K562 (cell line): ENCODE results near the gene TAS1R3. TPM values are rescaled to one million over a fixed set of nuclear protein-coding genes. Genes with fewer than 3 reads are reported as not detected.
A peak's percentile ranks its signal among the peaks of the same experiment; 100 is the strongest.

ENCODE experiments used
- DDX20 ChIP-seq: fragments of 450-650 bp; IDR thresholded peaks from 2 replicates; pipeline ENCODE4 v1.6.1; 2016; ENCODE audit warnings: missing genetic modification characterization, low read depth, mild to moderate bottlenecking, missing compliant biosample characterization, moderate library complexity
- EP400 ChIP-seq: fragments of 450-650 bp; IDR thresholded peaks from 2 replicates; pipeline ENCODE4 v1.6.1; 2017; ENCODE audit warnings: antibody characterized with exemption, mild to moderate bottlenecking, moderate library complexity
- FIP1L1 ChIP-seq: fragments of 200-400 bp; formaldehyde crosslinking; IDR thresholded peaks from 2 replicates; pipeline ENCODE4 v1.6.1; 2018; ENCODE audit warnings: mild to moderate bottlenecking, low read depth, low read length; ENCODE audit not compliant: poor library complexity, severe bottlenecking
- FOXM1 ChIP-seq, 2 experiments: fragments of 450-650 bp in 1 of 2; sonication (generic) in 1 of 2; formaldehyde crosslinking in 1 of 2; IDR thresholded peaks; 2 replicates each; pipeline versions ENCODE4 v1.6.1 to v1.9.0; 2017 to 2022; ENCODE audit warnings: low read depth in 2 of 2, mild to moderate bottlenecking in 2 of 2, missing genetic modification reagents in 1 of 2, moderate library complexity in 1 of 2
- KDM4B ChIP-seq, 2 experiments: fragments of 450-650 bp in 1 of 2; sonication (generic) in 1 of 2; IDR thresholded peaks; 2 replicates each; pipeline ENCODE4 v1.6.1; 2016 to 2017; ENCODE audit warnings: borderline replicate concordance in 2 of 2, antibody characterized with exemption in 1 of 2, low read depth in 1 of 2, mild to moderate bottlenecking in 1 of 2
- MCM2 ChIP-seq: fragments of 450-650 bp; IDR thresholded peaks from 2 replicates; pipeline ENCODE4 v1.6.1; 2017; ENCODE audit warnings: low read depth, mild to moderate bottlenecking
- RBM25 ChIP-seq: fragments of 200-400 bp; formaldehyde crosslinking; IDR thresholded peaks from 2 replicates; pipeline ENCODE4 v1.6.1; 2018; ENCODE audit warnings: low read length, low read depth, moderate library complexity; ENCODE audit not compliant: severe bottlenecking
- RFX1 ChIP-seq: fragments of 450-650 bp; IDR thresholded peaks from 2 replicates; pipeline ENCODE4 v1.6.1; 2016; ENCODE audit warnings: mild to moderate bottlenecking, moderate library complexity
- TAF9B ChIP-seq: fragments of 450-650 bp; IDR thresholded peaks from 2 replicates; pipeline ENCODE4 v1.6.1; 2018; ENCODE audit warnings: mild to moderate bottlenecking; ENCODE audit not compliant: partially characterized antibody
- TCF7L2 ChIP-seq: fragments of 150-350 bp; IDR thresholded peaks from 2 replicates; pipeline ENCODE4 v1.6.1; 2016; ENCODE audit warnings: low read depth, mild to moderate bottlenecking, low read length, moderate library complexity
- TOE1 ChIP-seq, 2 experiments: fragments of 450-650 bp in 1 of 2; sonication (generic) in 1 of 2; formaldehyde crosslinking in 1 of 2; IDR thresholded peaks; 2 replicates each; pipeline versions ENCODE4 v1.7.1 to v1.8.0; 2016 to 2022; ENCODE audit warnings: borderline replicate concordance in 2 of 2, mild to moderate bottlenecking in 2 of 2, antibody characterized with exemption in 1 of 2, inconsistent platforms in 1 of 2, low read depth in 1 of 2, missing genetic modification reagents in 1 of 2, moderate library complexity in 1 of 2
- ZBED1 ChIP-seq: IDR thresholded peaks from 2 replicates; pipeline ENCODE4 v1.6.1; 2014
- ZNF282 ChIP-seq: sonication (generic); formaldehyde crosslinking; IDR thresholded peaks from 2 replicates; pipeline ENCODE4 v1.8.1; 2023; ENCODE audit warnings: missing genetic modification reagents
- ZNF589 ChIP-seq: fragments of 200-800 bp; sonication (Bioruptor generic); IDR thresholded peaks from 2 replicates; pipeline ENCODE4 v1.6.1; 2016; ENCODE audit warnings: low read depth, missing genetic modification characterization, missing compliant biosample characterization
- ZNF668 ChIP-seq: fragments of 250-450 bp; sonication (Bioruptor Pico); IDR thresholded peaks from 2 replicates; pipeline ENCODE4 v1.8.0; 2022; ENCODE audit warnings: mild to moderate bottlenecking, inconsistent platforms
- ZNF75A ChIP-seq: fragments of 450-650 bp; formaldehyde crosslinking; IDR thresholded peaks from 2 replicates; pipeline ENCODE4 v1.4.0; 2020; ENCODE audit warnings: mild to moderate bottlenecking
- polyA plus RNA-seq, 8 experiments: library from polyadenylated mRNA; depleted of rRNA in 4 of 8; stranded (reverse) in 5 of 8; unstranded in 3 of 8; fragments of >200 nt; fragmentation: Nextera tagmentation in 2 of 8; fragmentation: Illumina TruSeq in 1 of 8; extraction: Ambion mirVana in 2 of 8; extraction: Trizol in 1 of 8; gene quantifications; 2 replicates each; pipeline versions ENCODE4 v1.2.1 to v1.2.3, GENCODE V29; 2011 to 2014; ENCODE audit warnings: inconsistent platforms in 1 of 8, missing spikeins in 1 of 8
- total RNA-seq, 7 experiments: library from RNA; depleted of rRNA in 6 of 7; stranded (reverse); fragments of >200 nt in 6 of 7; fragmentation: Illumina TruSeq in 2 of 7; extraction: Trizol in 2 of 7; gene quantifications; 2 replicates each; pipeline versions ENCODE4 v1.2.1 to v1.2.3, GENCODE V29; 2011 to 2021; ENCODE audit warnings: low replicate concordance in 1 of 7
- TF ChIP-seq, protein P1 (sequence below): fragments of 250-450 bp; sonication (Bioruptor Pico); IDR thresholded peaks from 2 replicates; pipeline ENCODE4 v1.5.0; 2022; ENCODE audit warnings: mild to moderate bottlenecking
- TF ChIP-seq, protein P2 (sequence below): fragments of 250-450 bp; sonication (Bioruptor Pico); IDR thresholded peaks from 2 replicates; pipeline ENCODE4 v1.5.0; 2021
- TF ChIP-seq, protein P3 (sequence below): fragments of 250-450 bp; sonication (Bioruptor Pico); IDR thresholded peaks from 2 replicates; pipeline ENCODE4 v1.8.0; 2022; ENCODE audit warnings: moderate library complexity, mild to moderate bottlenecking, inconsistent platforms
- TF ChIP-seq, protein P4 (sequence below): fragments of 250-450 bp; sonication (Bioruptor Pico); IDR thresholded peaks from 2 replicates; pipeline ENCODE4 v1.4.0; 2020; ENCODE audit warnings: borderline replicate concordance

TAS1R3 gene
- total and polyA plus RNA-seq, 9 of the 15 experiments (the other 6 are each of a cell fraction or from before 2014, with no cell fraction given): 0.07 to 0.13 TPM; not detected in 7

DNA sequence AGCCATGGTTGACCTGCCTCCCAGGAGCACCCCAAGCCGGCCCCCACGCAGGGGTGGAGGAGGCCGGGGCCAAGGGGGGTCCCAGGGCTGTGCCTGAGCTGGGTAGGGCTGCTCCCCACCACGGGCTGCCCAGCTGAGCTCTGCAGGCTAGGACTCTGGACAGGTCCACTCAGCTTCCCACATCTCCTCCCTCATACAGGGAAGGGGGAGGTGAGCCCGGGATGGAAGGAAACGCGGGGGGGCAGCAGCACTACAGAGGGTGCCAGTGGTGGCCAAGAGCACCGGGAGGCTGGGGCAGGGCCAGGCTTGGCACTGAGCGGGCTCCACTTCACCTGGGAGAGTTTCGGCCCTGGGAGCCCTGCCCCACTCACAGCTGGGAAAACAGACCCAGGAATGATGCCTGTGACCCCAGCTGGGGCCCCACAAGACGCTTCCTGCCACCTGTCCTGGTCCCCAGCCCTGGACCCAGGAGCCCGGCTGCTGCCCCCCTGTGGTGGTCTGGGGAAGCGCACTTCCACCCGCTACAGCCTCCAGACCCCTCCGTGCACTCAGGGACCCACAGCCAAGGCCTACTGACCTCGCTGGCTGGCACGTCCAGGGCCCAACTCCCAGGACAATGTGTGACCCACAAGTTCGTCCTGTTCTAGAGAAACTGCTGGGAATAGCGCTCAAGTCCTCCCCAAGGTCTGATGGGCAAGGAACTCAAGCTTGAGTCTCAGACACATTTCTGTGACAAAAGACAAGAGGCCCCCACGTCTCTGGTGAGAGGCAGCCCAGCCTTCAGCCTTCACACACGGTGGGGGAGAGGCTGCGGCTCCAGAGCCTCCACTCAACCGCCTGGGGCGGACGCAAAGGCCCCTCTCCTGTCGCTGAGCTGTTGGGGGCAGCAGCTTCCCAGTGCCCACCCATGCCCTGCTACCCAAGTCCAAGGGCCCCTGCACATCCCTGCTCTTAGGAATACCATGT is 40.9 kb downstream of the TAS1R3 start (continued):
- TF ChIP-seq KDM4B (IDR thresholded peaks at IDR 0.05; ENCODE audit: borderline replicate concordance in 2 of 2, low read depth in 1 of 2) (0 out of 4 replicates have a peak, but pooled peaks of 1 of the 2 experiments have one; percentile 48), ZNF589 (CRISPR knock-in tag) (no peak), RFX1 (no peak), TCF7L2 (no peak), ZNF668 (no peak), ZNF282 (CRISPR knock-in tag) (peak; percentile 30; the same call in 1 of the 2 replicates), TOE1 (IDR thresholded peaks at IDR 0.05; ENCODE audit: borderline replicate concordance) (no peak; the same call in 1 of the 2 replicates), TOE1 (CRISPR knock-in tag; IDR thresholded peaks at IDR 0.05; ENCODE audit: borderline replicate concordance, low read depth) (no peak), DDX20 (tag) (no peak), MCM2 (no peak), ZNF75A (CRISPR knock-in tag) (no peak), FIP1L1 (no peak), ZBED1 (no peak), EP400 (no peak), RBM25 (no peak), FOXM1 (IDR thresholded peaks at IDR 0.05; ENCODE audit: low read depth) (no peak), FOXM1 (CRISPR knock-in tag; IDR thresholded peaks at IDR 0.05; ENCODE audit: low read depth) (no peak), TAF9B (no peak)
- TF ChIP-seq, protein P1, sequence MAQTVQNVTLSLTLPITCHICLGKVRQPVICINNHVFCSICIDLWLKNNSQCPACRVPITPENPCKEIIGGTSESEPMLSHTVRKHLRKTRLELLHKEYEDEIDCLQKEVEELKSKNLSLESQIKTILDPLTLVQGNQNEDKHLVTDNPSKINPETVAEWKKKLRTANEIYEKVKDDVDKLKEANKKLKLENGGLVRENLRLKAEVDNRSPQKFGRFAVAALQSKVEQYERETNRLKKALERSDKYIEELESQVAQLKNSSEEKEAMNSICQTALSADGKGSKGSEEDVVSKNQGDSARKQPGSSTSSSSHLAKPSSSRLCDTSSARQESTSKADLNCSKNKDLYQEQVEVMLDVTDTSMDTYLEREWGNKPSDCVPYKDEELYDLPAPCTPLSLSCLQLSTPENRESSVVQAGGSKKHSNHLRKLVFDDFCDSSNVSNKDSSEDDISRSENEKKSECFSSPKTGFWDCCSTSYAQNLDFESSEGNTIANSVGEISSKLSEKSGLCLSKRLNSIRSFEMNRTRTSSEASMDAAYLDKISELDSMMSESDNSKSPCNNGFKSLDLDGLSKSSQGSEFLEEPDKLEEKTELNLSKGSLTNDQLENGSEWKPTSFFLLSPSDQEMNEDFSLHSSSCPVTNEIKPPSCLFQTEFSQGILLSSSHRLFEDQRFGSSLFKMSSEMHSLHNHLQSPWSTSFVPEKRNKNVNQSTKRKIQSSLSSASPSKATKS: no peak
- TF ChIP-seq, protein P2, sequence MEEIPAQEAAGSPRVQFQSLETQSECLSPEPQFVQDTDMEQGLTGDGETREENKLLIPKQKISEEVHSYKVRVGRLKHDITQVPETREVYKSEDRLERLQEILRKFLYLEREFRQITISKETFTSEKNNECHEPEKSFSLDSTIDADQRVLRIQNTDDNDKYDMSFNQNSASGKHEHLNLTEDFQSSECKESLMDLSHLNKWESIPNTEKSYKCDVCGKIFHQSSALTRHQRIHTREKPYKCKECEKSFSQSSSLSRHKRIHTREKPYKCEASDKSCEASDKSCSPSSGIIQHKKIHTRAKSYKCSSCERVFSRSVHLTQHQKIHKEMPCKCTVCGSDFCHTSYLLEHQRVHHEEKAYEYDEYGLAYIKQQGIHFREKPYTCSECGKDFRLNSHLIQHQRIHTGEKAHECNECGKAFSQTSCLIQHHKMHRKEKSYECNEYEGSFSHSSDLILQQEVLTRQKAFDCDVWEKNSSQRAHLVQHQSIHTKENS (CRISPR knock-in tag): no peak
- TF ChIP-seq, protein P3, sequence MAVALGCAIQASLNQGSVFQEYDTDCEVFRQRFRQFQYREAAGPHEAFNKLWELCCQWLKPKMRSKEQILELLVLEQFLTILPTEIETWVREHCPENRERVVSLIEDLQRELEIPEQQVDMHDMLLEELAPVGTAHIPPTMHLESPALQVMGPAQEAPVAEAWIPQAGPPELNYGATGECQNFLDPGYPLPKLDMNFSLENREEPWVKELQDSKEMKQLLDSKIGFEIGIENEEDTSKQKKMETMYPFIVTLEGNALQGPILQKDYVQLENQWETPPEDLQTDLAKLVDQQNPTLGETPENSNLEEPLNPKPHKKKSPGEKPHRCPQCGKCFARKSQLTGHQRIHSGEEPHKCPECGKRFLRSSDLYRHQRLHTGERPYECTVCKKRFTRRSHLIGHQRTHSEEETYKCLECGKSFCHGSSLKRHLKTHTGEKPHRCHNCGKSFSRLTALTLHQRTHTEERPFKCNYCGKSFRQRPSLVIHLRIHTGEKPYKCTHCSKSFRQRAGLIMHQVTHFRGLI (CRISPR knock-in tag): no peak
- TF ChIP-seq, protein P4, sequence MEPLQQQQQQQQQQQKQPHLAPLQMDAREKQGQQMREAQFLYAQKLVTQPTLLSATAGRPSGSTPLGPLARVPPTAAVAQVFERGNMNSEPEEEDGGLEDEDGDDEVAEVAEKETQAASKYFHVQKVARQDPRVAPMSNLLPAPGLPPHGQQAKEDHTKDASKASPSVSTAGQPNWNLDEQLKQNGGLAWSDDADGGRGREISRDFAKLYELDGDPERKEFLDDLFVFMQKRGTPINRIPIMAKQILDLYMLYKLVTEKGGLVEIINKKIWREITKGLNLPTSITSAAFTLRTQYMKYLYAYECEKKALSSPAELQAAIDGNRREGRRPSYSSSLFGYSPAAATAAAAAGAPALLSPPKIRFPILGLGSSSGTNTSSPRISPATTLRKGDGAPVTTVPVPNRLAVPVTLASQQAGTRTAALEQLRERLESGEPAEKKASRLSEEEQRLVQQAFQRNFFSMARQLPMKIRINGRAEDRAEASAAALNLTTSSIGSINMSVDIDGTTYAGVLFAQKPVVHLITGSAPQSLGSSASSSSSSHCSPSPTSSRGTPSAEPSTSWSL (CRISPR knock-in tag): no peak
